Stimulated activated CD4-positive, alpha-beta T cell treated with anti-CD3 and anti-CD28 coated beads, Interleukin-4, amount 100 ng/mL, for 24 hours (primary cell): ENCODE results near the gene CDC25A.

Experiments used
- DNase-seq: peaks from one replicate; pipeline ENCODE4 v3.0.0-alpha.2; 2020

Gene CDC25A

GRCh38 chr3:48194446-48195071, 6.3 kb upstream of the CDC25A start:
- DNase-seq = peak; percentile 24

GRCh38 chr3:48190911-48191310, 2.7 kb upstream of the CDC25A start:
- DNase-seq = no peak

- DNase-seq = no peak
Measured at GRCh38 chr3:48189321-48189720, 1.1 kb upstream of the CDC25A start.

- DNase-seq = peak; percentile 29
Measured at GRCh38 chr3:48187579-48188265, 495 bp downstream of the CDC25A start.

- DNase-seq = no peak
Measured at GRCh38 chr3:48187301-48187578, 977 bp downstream of the CDC25A start.

GRCh38 chr3:48186631-48187300, 1.5 kb downstream of the CDC25A start:
- DNase-seq = no peak

- no peak for DNase-seq
Measured at GRCh38 chr3:48185129-48185528, 3.1 kb downstream of the CDC25A start.

GRCh38 chr3:48184299-48184698, 3.9 kb downstream of the CDC25A start:
- no peak for DNase-seq

GRCh38 chr3:48180531-48181253, 7.5 kb downstream of the CDC25A start:
- no peak for DNase-seq

- no peak for DNase-seq
Measured at GRCh38 chr3:48180021-48180420, 8.2 kb downstream of the CDC25A start.

GRCh38 chr3:48178072-48178471, 10.1 kb downstream of the CDC25A start:
- no peak for DNase-seq

GRCh38 chr3:48157950-48158376, 30.3 kb downstream of the CDC25A start:
- DNase-seq = peak; percentile 49

GRCh38 chr3:48157202-48157840, 30.9 kb downstream of the CDC25A start:
- no peak for DNase-seq

- DNase-seq = no peak
Measured at GRCh38 chr3:48156163-48156562, 32.1 kb downstream of the CDC25A start.

- no peak for DNase-seq
Measured at GRCh38 chr3:48155122-48155521, 33.1 kb downstream of the CDC25A start.

GRCh38 chr3:48151807-48152427, 36.3 kb downstream of the CDC25A start:
- no peak for DNase-seq

GRCh38 chr3:48151058-48151806, 37.0 kb downstream of the CDC25A start:
- peak; percentile 60 for DNase-seq

GRCh38 chr3:48143992-48144391, 44.2 kb downstream of the CDC25A start:
- no peak for DNase-seq

GRCh38 chr3:48143567-48143966, 44.6 kb downstream of the CDC25A start:
- DNase-seq = no peak

GRCh38 chr3:48142316-48142870, 45.8 kb downstream of the CDC25A start:
- no peak for DNase-seq

GRCh38 chr3:48141604-48142137, 46.5 kb downstream of the CDC25A start:
- DNase-seq = no peak
